Fibroblast of mammary gland (primary cell): ENCODE data around the gene KIAA0513.
"Not testable (repeated sequence)": the region's sequence is repeated elsewhere in the genome, so short reads cannot be mapped to it uniquely, and the experiment has no call there.

ENCODE experiments used
- DNase-seq: peaks from one replicate; pipeline ENCODE4 v3.0.0-alpha.2; 2010; ENCODE audit warnings: low read depth
- H3K4me3 ChIP-seq: 2 replicates; pipeline ENCODE4 v1.5.1; 2011; ENCODE audit warnings: low read depth, mild to moderate bottlenecking, low read length, moderate library complexity; ENCODE audit not compliant: control insufficient read depth
- CTCF ChIP-seq: conservative IDR thresholded peaks from 2 replicates; pipeline ENCODE4 v1.5.1; 2011; ENCODE audit warnings: low read depth, low read length, inconsistent platforms; ENCODE audit not compliant: control insufficient read depth, insufficient read depth

KIAA0513 gene

GRCh38 chr16:85114909-85115567 lies 87.4 kb downstream of the KIAA0513 start:
- peak; percentile 77 for DNase-seq
- peak; percentile 98 for TF ChIP-seq CTCF
- H3K4me3 ChIP-seq = no peak overlapping the region

GRCh38 chr16:85117418-85117817 lies 89.8 kb downstream of the KIAA0513 start:
- H3K4me3 ChIP-seq = no peak overlapping the region
- no peak for DNase-seq
- no peak for TF ChIP-seq CTCF

GRCh38 chr16:85120006-85120340 lies 92.4 kb downstream of the KIAA0513 start:
- H3K4me3 ChIP-seq = no peak overlapping the region
- no peak for DNase-seq
- no peak for TF ChIP-seq CTCF

- DNase-seq, H3K4me3 ChIP-seq: not testable (repeated sequence)
Observed at GRCh38 chr16:85123441-85123840, 95.8 kb downstream of the KIAA0513 start.

- DNase-seq = peak; percentile 84
- no peak overlapping the region for H3K4me3 ChIP-seq
- TF ChIP-seq CTCF = no peak
Observed at GRCh38 chr16:85123891-85124635, 96.5 kb downstream of the KIAA0513 start.

GRCh38 chr16:85124636-85125346 lies 97.2 kb downstream of the KIAA0513 start:
- H3K4me3 ChIP-seq = no peak overlapping the region
- no peak for TF ChIP-seq CTCF
- peak; percentile 25 for DNase-seq
